WTC11 (cell line): ENCODE results near the gene BLOC1S3. TPM values are rescaled to one million over a fixed set of nuclear protein-coding genes. Genes with fewer than 3 reads are reported as not detected.

Experiments
- ATAC-seq: fragments of 200-7000 bp; cut with Tn5 transposase; 2 replicates; pipeline ENCODE4 v1.10.0; 2021; ENCODE audit warnings: mild to moderate bottlenecking, moderate library complexity
- CTCF ChIA-PET: fragments of 300-600 bp; sonication (Branson Sonifier 250); formaldehyde crosslinking; loops from one replicate; lab custom pipeline; 2021; ENCODE audit warnings: antibody characterized with exemption; lab: Charles Lee
- POLR2A ChIA-PET: fragments of 350-600 bp; sonication (Branson Sonifier 250); formaldehyde crosslinking; loops from one replicate; lab custom pipeline; 2021; ENCODE audit warnings: antibody characterized with exemption; lab: Charles Lee
- DNase-seq: peaks from one replicate; pipeline ENCODE4 v3.0.0; 2021; ENCODE audit warnings: low spot score
- H3K27ac Mint-ChIP-seq: 2 replicates; pipeline ENCODE4 v1.8.0; 2021; ENCODE audit warnings: mixed read lengths
- H3K27me3 Mint-ChIP-seq: 2 replicates; pipeline ENCODE4 v1.8.0; 2021; ENCODE audit warnings: low read depth, mild to moderate bottlenecking, moderate library complexity, mixed read lengths
- H3K36me3 Mint-ChIP-seq: 2 replicates; pipeline ENCODE4 v1.8.0; 2021; ENCODE audit warnings: mixed read lengths
- H3K4me1 Mint-ChIP-seq: 2 replicates; pipeline ENCODE4 v1.8.0; 2022; ENCODE audit warnings: mixed read lengths
- H3K4me3 Mint-ChIP-seq: 2 replicates; pipeline ENCODE4 v1.8.0; 2021; ENCODE audit warnings: mild to moderate bottlenecking, moderate library complexity, mixed read lengths
- H3K9me3 Mint-ChIP-seq: 2 replicates; pipeline ENCODE4 v1.8.0; 2021; ENCODE audit warnings: mixed read lengths
- ATF1 ChIP-seq: sonication (generic); formaldehyde crosslinking; IDR thresholded peaks from 2 replicates; pipeline ENCODE4 v1.8.1; 2023; ENCODE audit warnings: mild to moderate bottlenecking, moderate library complexity, missing genetic modification reagents
- ATF6 ChIP-seq: sonication (generic); formaldehyde crosslinking; IDR thresholded peaks from 2 replicates; pipeline ENCODE4 v1.8.1; 2023; ENCODE audit warnings: mild to moderate bottlenecking, missing genetic modification reagents
- CTCF ChIP-seq: fragments of 200-600 bp; IDR thresholded peaks from 2 replicates; pipeline ENCODE4 v1.8.0; 2022; ENCODE audit warnings: antibody characterized with exemption
- ELF4 ChIP-seq: sonication (generic); formaldehyde crosslinking; IDR thresholded peaks from 2 replicates; pipeline ENCODE4 v1.8.1; 2022; ENCODE audit warnings: low read depth, mild to moderate bottlenecking, moderate library complexity, missing genetic modification reagents
- ESRRA ChIP-seq: sonication (generic); formaldehyde crosslinking; IDR thresholded peaks from 2 replicates; pipeline ENCODE4 v1.8.1; 2022; ENCODE audit warnings: mild to moderate bottlenecking, missing genetic modification reagents, borderline replicate concordance
- ETV6 ChIP-seq: sonication (generic); formaldehyde crosslinking; IDR thresholded peaks from 2 replicates; pipeline ENCODE4 v1.8.1; 2022; ENCODE audit warnings: mild to moderate bottlenecking, missing genetic modification reagents
- GABPB1 ChIP-seq: sonication (generic); formaldehyde crosslinking; IDR thresholded peaks from 2 replicates; pipeline ENCODE4 v1.8.1; 2023; ENCODE audit warnings: mild to moderate bottlenecking, missing genetic modification reagents
- MLX ChIP-seq: sonication (generic); formaldehyde crosslinking; IDR thresholded peaks from 2 replicates; pipeline ENCODE4 v1.8.1; 2023; ENCODE audit warnings: mild to moderate bottlenecking, missing genetic modification reagents, moderate library complexity
- NFATC4 ChIP-seq: fragments of 250-450 bp; sonication (Bioruptor Pico); IDR thresholded peaks from 2 replicates; pipeline ENCODE4 v1.9.0; 2021; ENCODE audit warnings: mild to moderate bottlenecking
- PREB ChIP-seq: sonication (generic); formaldehyde crosslinking; IDR thresholded peaks from 2 replicates; pipeline ENCODE4 v1.8.1; 2022; ENCODE audit warnings: mild to moderate bottlenecking, missing genetic modification reagents, moderate library complexity, borderline replicate concordance
- TEAD4 ChIP-seq: sonication (generic); formaldehyde crosslinking; IDR thresholded peaks from 2 replicates; pipeline ENCODE4 v1.8.0; 2022; ENCODE audit warnings: mild to moderate bottlenecking, missing genetic modification reagents
- ZNF219 ChIP-seq: sonication (generic); formaldehyde crosslinking; IDR thresholded peaks from 2 replicates; pipeline ENCODE4 v1.8.0; 2023; ENCODE audit warnings: missing genetic modification reagents, mild to moderate bottlenecking, borderline replicate concordance
- ZNF281 ChIP-seq: sonication (generic); formaldehyde crosslinking; IDR thresholded peaks from 2 replicates; pipeline ENCODE4 v1.8.0; 2023; ENCODE audit warnings: mild to moderate bottlenecking, missing genetic modification reagents
- ZNF317 ChIP-seq: sonication (generic); formaldehyde crosslinking; IDR thresholded peaks from 2 replicates; pipeline ENCODE4 v1.8.1; 2023; ENCODE audit warnings: low read depth, mild to moderate bottlenecking, moderate library complexity, missing genetic modification reagents, borderline replicate concordance
- ZNF396 ChIP-seq: fragments of 250-450 bp; sonication (Bioruptor Pico); IDR thresholded peaks from 2 replicates; pipeline ENCODE4 v1.8.0; 2021; ENCODE audit warnings: mild to moderate bottlenecking, moderate library complexity, borderline replicate concordance
- total RNA-seq: library from RNA; stranded (reverse); gene quantifications from 3 replicates; pipeline ENCODE4 v1.2.3, GENCODE V29; 2021

BLOC1S3 gene
- total RNA-seq, 1 experiment from 2014 or later: 10.0 TPM

- TF ChIP-seq ZNF281 (CRISPR knock-in tag) (no peak), TEAD4 (CRISPR knock-in tag) (no peak), PREB (CRISPR knock-in tag) (no peak), MLX (CRISPR knock-in tag) (no peak), NFATC4 (CRISPR knock-in tag) (no peak), ELF4 (no peak), ZNF219 (no peak), GABPB1 (CRISPR knock-in tag) (no peak), ZNF317 (no peak), ETV6 (CRISPR knock-in tag) (no peak), ESRRA (no peak), ZNF396 (CRISPR knock-in tag) (no peak), ATF1 (no peak), CTCF (no peak), ATF6 (CRISPR knock-in tag) (no peak)
- Mint-ChIP-seq H3K4me1 (no peaks in the 10 kb centered on the region), H3K36me3 (peaks cover 10% of the 10 kb centered on the region), H3K27me3 (no peaks in the 10 kb centered on the region), H3K4me3 (no peak overlapping the region), H3K27ac (no peak overlapping the region), H3K9me3 (no peaks in the 10 kb centered on the region)
- ChIA-PET CTCF (interaction anchor here (0.7 to 2.2 kb wide), 13 partner anchors 8 to 163 kb away, joined by 4 to 16 read pairs (median 4); partner anchors contain the start of genes BLOC1S3 and TRAPPC6A), POLR2A (no interaction called here)
- ATAC-seq: no peak
- DNase-seq: no peak
These were observed 33.9 kb upstream of the BLOC1S3 start for GRCh38 chr19:45144431-45145269.
